Inflammatory macrophage treated with lipopolysaccharide for 4 hours (primary cell): ENCODE measurements around the gene TAC1.
"Not testable (repeated sequence)": the region's sequence is repeated elsewhere in the genome, so short reads cannot be mapped to it uniquely, and the experiment has no call there.

Experiments used
- DNase-seq: peaks from one replicate; pipeline ENCODE4 v3.0.0-alpha.2; 2020

Gene TAC1, protein sequence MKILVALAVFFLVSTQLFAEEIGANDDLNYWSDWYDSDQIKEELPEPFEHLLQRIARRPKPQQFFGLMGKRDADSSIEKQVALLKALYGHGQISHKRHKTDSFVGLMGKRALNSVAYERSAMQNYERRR

DNA sequence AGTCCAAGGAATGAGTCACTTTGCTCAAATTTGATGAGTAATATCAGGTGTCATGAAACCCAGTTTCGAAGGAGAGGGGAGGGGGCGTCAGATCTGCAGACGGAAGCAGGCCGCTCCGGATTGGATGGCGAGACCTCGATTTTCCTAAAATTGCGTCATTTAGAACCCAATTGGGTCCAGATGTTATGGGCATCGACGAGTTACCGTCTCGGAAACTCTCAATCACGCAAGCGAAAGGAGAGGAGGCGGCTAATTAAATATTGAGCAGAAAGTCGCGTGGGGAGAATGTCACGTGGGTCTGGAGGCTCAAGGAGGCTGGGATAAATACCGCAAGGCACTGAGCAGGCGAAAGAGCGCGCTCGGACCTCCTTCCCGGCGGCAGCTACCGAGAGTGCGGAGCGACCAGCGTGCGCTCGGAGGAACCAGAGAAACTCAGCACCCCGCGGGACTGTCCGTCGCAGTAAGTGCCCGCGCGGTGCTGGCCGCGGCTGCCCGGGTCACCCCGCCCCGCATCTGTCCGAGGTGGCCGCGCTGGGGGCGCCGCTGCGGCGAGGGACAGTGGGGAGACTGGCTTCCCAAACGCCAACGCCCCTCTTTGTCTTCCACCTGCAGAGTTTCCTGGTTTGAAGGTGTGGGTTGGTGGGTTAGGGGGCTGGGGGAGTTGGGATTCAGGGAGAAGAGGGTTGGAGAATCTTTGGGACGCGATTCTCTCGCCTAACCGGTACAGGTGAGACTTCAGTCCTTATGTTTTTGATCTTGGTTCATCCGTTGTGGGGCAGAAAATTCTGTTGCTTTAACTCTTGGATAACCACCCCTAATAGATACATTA is at the start of gene TAC1:
TSS of gene TAC1 (plus strand) at position 351 of the 829 bp plus-strand sequence. CDS start 527 bp downstream, outside the sequence.
- no peak for DNase-seq

DNA sequence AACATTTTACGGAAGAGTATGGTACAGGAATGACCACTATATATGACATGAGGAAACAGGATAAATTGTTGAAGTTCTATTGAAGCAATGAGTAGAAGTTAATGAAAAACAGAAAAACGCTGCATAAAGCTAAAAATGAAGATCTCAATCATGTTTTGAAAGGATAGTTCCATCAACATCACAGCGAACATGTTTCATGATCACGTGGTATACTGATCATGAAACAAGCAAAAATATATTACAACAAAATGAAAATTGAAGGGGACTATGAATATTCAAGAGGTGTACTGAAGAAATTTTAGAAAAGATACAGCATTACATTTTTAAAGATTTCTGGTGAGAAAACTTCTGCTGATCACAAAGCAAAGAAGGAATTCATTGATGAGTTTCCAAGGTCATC is 45.9 kb upstream of the TAC1 start:
- no peak for DNase-seq

DNA sequence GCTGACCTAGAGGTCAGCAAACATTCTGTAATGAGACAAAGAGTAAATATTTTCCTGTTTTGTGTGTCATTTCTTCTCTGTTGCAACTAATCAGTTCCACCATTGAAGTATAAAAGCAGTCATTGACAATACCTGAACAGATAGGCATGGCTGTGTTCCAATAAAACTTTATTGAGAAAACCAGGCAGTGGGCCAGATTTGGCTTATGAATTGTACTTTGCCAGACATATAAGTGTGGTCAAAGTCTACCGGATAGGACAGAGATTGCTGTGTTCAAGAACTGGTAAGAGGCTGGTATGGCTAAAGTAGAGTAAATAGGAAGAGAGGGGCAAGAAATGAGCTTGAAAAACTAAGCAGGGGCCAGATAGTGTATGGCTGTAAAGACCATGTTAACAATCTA is 38.3 kb upstream of the TAC1 start:
- DNase-seq: no peak

DNA sequence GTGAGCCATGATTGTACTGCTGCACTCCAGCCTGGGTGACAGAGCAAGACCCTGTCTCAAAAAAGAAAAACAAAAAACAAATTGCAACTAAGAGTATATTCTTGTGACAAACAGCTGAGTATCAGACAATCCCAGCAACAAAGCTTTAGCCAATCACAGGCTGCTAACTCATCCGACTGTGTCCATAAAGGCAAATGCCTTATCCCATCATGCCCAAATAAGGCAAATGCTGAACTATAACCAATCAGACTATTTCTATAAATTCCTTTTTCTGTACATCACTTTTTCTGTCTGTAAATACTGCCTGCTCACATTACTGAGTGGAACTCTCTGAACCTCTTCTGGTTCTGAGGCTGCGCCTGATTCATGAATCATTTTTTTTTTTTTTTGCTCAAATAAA is 37.5 kb upstream of the TAC1 start:
- DNase-seq: no peak

DNA sequence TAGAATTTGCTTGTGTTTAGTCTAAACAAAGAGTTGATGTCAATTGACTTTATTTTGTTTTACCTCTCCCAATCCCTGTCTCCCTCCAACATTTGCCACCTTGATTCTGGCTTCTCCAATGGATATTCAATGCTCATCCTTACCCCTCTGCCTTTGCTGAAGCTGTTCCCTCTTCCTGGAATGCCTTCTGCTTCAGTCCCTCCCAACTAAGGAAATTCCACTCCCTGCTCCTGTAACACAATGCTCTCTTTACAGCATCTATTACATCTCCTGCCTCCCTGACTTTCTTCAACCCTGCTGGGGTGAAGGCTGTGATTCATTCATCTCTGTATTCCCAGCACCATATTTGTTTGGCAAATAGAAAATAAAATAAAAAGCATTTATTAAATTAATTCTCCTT is 34.5 kb upstream of the TAC1 start:
- no peak for DNase-seq

DNA sequence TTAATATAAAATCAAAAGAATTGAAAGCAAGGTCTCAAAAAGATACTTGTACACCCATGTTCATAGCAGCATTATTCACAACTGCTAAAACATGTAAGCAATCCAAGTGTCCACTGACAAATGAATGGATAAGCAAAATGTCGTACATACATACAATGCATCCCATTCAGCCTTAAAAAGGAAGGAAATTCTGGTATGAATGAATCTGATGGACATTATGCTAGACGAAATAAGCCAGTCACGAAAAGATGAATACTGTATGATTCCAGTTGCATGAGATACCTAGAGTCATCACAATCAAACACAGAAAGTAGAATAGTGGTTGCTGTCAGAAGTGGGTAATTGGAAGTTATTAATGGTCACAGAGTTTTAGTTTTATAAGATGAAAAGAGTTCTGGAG is 9.5 kb upstream of the TAC1 start:
- DNase-seq: no peak

DNA sequence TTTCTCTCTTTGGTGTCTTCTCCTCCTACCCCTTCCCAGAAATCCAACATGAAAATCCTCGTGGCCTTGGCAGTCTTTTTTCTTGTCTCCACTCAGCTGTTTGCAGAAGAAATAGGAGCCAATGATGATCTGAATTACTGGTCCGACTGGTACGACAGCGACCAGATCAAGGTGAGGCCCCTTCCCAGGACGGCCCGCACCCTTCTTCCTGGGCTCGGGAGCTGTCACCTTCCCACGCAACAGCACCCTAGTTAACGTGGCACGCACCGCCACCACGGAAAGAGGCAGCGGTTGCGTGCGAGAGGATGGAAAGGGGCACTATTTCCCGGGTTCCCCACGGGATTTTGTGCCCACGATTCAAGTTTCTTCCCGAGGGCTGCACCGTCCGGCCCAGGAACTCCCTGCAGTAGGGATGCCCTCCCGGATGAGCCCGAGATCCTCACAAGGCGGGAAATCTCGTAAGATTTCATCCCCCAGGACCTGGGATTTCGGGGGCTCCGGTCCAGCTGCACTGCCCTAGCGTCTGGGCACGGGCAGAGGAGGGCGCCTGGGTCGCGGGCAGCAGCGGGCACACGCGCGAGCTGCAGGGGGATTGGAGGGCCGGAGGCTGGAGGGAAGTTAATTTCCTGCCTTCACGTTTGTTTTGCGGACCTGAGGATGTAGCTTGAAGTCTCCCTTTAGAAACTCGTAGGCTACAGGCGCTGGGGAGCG is 834 bp downstream of the TAC1 start:
- DNase-seq: no peak

DNA sequence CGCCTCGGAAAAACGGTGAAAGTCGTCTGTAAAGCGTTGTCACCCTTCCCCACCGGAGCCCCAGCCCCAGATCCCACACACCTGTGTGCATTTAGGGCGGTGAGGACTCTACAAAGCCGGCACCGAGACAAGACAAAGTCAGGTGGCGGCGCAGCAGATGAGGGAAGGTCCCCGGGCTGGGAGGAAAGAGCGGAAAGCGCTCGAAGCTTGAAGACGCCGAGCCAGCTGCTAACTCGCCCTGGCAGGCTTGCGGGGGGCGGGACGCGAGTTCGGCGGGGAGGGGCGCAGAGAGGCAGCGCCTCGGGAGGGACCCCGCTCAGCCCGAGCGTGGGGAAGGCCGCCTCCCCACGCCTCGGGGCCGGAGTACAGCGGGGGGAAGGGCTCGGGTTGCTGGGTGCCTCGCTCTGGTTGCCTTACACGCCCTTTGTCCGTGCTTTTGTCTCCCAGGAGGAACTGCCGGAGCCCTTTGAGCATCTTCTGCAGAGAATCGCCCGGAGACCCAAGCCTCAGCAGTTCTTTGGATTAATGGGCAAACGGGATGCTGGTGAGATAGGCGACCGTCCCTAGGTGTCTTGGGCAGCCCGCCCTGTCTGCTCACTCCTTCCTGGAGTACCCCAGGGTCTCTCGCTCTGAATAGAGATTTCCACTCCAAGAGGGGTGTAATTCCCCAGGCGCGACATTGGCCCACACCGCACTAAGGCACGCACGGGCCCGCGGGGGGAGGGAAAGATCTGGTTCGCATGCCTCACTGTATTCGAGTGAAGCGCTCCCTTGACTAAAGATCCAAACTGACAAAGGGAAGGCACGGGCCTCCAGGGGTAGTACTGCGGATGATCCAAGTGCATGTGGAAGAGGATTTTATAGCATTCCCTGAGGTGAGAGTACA is 1.6 kb downstream of the TAC1 start:
- DNase-seq: no peak

DNA sequence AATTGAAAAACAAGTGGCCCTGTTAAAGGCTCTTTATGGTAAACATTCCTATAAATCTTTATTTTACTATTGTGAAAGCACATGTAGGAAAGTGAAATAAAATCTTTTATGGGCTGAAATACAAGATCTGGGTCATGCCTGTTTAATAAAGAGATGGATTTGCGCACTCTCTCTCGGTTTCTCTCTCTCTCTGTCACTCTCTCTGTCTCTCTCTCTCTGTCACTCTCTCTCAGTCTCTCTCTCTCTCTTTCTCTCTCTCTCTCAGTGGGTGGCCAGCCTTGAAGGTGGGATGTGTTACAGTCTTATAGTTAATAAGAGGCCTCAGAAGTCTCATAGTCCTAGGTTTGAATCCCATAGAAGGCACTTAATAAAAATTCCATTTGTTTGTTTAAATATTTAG is 2.4 kb downstream of the TAC1 start:
- DNase-seq: no peak

DNA sequence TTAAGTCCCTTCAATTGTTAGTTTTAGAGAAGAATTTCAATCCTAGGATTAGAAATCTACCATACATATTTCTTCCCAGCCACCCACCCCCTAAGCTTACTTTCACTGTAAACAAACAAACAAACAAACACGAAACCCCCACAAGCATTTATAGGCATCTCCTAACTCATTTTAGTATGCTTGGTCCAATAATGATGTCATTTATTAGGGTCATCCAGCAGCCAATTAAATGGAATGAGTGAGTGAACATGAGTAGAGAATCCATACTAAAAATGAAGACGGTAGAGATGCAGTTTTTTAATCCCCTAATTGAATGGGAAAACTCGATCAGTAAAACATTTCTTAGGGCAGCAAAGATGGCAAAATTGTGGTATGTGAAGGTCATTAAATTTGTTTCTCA is 3.2 kb downstream of the TAC1 start:
- DNase-seq: no peak

DNA sequence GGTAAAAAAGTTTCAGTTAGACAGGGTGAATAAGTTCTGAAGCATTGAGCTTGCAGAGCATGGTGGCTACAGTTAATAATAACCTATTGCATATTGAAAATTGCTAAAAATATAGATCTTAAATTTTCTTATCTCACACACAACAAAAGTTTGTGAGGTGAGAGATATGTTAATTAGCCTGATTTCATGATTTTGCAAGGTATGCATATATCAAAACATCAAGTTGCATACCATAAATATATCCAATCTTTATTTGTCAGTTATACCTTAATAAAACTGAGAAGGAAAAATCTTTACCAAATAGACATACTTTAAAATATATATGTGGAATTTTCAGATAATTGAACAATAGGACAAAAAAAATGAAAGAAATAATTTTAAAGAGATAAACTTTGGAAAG is 16.6 kb downstream of the TAC1 start:
- DNase-seq: no peak

DNA sequence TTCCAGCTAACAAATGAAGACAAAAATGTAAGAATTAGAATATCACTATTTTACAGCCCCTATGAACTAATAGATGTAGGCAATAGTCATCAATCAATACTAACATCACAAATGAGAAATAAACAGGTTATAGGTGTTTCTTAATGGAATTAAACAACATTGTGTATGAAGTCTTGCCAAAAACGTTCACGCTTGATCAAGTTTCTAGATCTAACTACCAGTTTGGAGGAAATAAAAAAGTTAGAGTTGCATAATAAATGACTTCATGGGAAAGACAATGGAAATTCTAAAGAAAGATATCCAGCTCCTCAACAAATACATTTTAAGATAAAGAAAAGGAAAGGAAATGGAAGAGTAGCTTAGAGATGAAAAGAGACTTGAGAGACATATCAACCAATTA is 19.7 kb downstream of the TAC1 start:
- no peak for DNase-seq

DNA sequence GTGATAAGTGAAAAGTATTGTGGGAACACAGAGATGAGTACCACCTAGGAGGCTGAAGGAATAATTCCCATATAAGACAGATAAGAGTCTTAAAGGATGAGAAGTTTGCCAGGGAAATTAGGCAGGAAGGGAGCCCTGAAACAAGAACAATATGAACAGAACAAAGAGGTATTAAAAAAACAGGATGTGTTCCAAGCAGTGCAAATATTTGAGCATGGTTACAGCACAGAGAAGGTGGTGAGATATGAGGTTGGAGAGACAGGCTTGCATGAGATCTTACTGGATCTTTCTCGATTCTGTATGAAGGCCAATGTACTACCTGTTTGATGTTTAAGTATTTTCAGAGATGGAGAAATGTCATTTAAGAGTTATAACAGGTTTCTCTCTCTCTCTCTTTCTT is 20.3 kb downstream of the TAC1 start:
- no peak for DNase-seq

DNA sequence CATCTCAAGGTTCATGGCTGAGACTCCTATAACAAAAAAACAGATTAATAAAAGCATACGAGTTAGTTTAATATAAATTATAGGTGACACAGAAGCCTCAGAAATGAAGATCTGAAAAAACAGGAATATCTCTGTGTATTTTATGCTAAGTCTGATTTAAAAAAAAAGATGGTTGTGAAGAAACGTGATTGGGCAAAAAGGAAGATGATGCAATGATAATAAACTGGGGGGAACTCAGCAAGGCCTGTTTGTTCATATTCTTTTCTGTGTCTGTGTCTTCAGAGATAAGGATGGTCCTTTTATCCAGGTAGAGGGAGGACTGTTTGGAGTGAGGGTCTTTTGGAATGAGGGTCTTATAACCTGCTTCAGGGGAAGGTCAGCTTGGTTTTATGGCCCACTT is 25.9 kb downstream of the TAC1 start:
- DNase-seq: no peak

DNA sequence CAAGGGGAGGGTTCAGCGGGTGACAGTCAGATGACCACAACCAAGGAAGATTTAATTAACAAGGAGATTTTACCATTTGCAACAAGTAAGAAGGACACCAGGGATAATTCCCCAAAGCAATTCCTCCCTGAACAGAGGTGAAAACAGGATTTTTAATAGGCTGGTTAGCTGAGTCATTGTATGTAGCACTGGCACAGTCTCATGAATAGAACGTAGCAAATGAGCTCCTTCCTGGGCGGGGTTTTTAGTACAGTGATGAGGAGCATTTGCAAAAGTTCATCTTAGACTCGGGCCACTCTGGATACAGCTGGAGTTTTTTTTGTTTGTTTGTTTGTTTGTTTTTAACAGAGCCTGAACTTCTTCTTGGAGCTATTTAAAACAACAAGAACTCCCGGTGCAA is 39.0 kb downstream of the TAC1 start:
- no peak for DNase-seq

DNA sequence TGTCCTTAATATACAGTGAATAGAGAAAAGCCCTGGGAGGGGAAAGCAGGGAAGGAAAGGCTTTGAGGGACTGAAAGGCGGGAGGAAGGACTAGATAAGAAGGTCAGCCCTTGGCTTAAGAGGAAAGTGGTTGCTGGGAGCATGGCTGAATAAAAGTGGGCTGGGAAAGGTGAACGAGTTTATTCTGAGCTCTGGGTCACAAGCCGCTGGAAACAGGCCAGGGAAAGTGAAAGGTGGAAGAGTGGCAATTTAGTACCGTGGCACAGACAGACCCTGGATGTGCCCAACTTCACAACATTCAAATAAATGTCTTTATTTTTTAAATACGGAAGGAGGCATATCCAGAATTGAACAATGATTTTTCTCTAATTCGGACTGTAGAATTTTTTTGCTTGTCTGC is 39.7 kb downstream of the TAC1 start:
- no peak for DNase-seq

DNA sequence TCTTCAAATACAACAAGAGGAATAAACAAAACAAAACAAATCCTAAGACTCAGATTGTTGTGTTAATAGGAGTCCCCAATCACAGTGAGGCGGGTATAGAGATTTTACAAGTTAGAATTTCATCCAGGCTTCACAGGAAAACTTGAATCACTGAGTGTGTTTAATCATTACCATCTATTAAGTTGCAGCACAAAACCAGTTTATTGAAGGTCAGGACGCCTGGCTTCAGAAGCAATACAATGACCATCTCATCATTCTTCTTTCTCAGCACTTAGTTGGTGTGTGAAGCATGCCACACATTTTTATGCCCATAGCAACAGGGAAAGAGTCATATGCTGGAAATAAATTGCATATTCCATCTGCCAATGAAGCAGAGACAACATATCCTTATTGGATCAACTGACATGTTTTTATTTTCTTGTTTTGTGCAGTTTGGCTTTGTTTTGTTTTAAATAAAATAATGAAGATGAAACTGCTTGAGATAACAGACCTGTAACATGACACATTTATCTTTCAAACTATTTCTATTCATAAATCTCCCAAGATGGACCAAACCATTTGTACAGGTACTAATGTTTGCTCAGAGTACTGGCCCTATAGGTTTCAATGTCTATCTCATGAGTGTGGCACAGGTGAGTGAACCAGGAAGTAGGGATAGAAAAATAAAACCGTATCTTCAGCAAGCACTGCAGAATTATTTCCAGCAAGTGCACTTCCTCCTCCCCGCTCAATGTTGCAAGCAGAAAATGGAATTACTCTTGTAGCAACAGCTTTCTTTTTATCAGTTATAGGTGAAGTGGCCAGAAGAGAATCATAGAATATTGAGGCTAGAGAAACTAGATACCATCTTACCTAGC is 40.4 kb downstream of the TAC1 start:
- DNase-seq: no peak

DNA sequence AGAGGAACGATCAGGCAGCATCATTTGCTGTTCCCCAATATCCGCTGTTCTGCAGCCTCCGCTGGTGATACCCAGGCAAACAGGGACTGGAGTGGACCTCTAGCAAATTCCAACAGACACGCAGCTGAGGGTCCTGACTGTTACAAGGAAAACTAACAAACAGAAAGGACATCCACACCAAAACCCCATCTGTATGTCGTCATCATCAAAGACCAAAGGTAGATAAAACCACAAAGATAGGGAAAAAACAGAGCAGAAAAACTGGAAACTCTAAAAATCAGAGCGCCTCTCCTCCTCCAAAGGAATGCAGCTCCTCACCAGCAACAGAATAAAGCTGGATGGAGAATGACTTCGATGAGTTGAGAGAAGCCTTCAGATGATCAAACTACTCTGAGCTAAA is 54.5 kb downstream of the TAC1 start:
- not testable (repeated sequence) for DNase-seq
